GM12892 (cell line): Measurements from ENCODE around the gene AIFM3.

Experiments used
- POLR2A ChIP-seq: IDR thresholded peaks from 2 replicates; pipeline ENCODE4 v1.6.1; 2011; ENCODE audit warnings: low read depth, low read length, control low read depth
- POLR2AphosphoS5 ChIP-seq: IDR thresholded peaks from 2 replicates; pipeline ENCODE4 v1.6.1; 2011; ENCODE audit warnings: low read depth, low read length, control low read depth
- TAF1 ChIP-seq: IDR thresholded peaks from 2 replicates; pipeline ENCODE4 v1.6.1; 2011; ENCODE audit warnings: low read depth, mild to moderate bottlenecking, control low read depth, low read length, borderline replicate concordance

GRCh38 chr22:20977019-20977418 lies 10.0 kb downstream of the AIFM3 start:
- TF ChIP-seq POLR2A (no peak), POLR2AphosphoS5 (no peak), TAF1 (no peak)
